DMS153 treated with DMSO at 0.1 percent for 48 hours (cell line): ENCODE data around the gene AUTS2.

ENCODE experiments used
- DNase-seq: peaks from one replicate; lab custom pipeline; 2025; ENCODE audit not compliant: unreplicated experiment; lab: John Stamatoyannopoulos, UW

Gene AUTS2

GRCh38 chr7:69813637-69814240 lies 215.5 kb downstream of the AUTS2 start:
- DNase-seq: no peak

DNA sequence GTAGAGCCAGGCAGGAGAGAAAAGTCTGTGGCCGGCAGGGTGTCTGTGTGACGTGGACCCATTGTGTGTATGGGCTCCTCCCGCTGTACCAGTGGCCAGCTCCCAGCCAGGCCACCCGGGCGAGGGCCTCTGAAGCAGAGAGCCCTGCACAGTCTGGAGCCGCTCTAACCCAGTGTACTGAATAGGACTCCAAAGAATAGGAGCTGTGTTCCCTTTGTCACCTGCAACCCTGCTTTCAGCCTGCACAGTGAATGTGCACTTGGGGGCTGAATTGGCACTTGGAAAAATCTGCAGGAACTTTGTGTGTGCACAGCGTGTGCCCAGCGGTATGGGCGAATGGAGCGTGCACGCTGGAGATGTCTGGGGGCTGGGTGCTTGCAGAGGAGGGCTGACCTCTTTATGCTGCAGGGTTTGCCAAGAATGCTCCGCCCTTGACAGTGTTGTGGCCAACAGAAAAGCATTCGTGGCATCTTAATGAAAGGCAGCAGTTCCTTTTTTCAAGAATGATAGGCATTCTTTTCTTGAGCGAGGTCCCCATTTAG lies 216.2 kb downstream of the AUTS2 start:
- DNase-seq: no peak

DNA sequence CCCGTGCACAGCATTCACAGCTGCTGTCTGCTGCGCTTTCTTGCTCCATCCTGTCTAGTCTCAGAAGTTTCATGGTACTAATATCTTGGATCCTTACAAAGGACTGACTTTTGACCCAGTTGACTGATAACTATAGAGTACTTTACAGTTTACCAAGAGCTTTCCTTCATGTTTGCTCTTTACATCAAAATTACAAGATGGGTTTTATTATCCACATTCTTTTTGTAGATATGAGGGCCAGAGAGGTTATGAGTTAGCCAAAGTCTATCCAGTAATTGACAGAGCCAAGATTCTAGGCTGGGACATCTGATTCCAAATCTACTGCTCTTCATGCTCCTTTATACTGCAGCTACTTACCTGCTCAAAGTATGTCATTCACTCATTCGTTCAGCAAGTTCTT lies 218.2 kb downstream of the AUTS2 start:
- DNase-seq: no peak

DNA sequence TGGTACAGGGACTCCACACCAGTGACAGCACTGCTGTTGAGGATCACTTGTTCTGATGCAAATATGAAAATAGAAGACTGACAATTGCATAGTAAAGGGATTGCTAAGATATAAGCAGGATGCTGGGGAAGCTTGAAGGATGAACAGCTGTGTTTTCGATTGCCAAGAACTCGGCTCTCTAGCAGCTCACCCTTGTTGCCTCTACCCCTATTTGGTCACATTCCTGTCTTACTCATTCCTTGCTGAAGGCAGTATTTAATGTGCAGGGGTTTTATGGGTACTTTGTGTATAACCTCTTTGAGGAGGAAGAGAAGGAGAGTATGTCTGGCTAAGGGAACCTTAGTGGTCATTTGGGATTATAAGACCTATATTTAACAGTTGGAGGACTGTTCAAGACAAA lies 218.8 kb downstream of the AUTS2 start:
- no peak for DNase-seq

- DNase-seq: no peak
Observed at GRCh38 chr7:69817841-69818635, 219.8 kb downstream of the AUTS2 start.

GRCh38 chr7:69818636-69819332 lies 220.5 kb downstream of the AUTS2 start:
- no peak for DNase-seq

GRCh38 chr7:69819333-69819705 lies 221.0 kb downstream of the AUTS2 start:
- DNase-seq: no peak

DNA sequence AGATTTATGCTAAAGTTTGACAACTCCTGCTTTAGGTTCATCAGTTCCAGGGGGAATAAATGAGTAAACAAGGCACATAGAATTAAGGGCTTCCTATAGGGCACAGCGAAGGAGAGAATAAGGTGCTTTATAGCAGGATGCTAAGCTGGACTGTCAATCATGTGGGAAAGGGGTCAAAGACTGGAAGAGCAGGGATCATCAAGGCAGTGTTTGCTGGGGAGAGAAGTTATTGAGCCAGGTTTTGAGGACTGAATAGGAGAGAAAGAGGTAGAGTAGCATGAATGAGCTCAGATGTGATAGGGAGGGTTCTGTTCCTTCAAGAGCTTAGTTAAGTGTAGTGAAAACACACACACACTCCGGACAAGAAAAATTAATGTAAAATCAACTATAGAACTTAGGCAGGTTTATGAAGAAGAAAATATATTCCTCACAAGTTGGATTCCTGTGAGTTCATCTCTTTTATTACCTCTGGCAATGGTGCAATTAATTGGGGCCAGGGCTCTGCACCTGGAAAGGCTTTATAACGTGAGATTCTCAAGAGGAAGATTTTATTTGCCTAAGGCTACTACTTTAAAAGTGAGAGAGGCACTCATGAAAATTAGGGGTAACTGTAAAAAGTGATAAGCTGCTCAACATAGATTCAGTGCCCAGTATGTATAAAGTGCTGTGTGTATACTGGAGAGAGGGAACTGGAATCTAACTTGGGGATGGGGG lies 222.4 kb downstream of the AUTS2 start:
- DNase-seq: no peak

GRCh38 chr7:69822386-69822785 lies 224.1 kb downstream of the AUTS2 start:
- no peak for DNase-seq

- DNase-seq: peak; percentile 80
Observed at GRCh38 chr7:69823151-69823744, 225.0 kb downstream of the AUTS2 start.

- DNase-seq: no peak
Observed at GRCh38 chr7:69825113-69825972, 227.1 kb downstream of the AUTS2 start.

DNA sequence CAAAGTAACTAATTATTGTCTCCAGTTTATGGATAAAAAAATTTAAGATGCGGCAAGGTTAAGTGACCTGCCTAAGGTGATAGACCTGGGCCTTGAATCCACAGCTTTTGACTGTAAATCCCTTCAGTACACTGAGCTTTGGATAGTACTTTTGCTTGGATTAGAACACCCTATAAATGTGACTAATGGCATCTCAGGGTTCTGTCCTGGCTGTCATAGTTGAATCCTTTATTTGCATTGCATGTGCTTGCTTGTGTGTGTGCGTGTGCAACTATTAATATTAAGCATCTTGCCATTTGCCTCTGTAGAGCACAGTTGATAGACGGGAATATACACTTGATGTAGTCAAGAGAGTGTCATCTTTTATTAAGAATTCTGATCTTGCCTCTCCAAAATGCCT lies 228.0 kb downstream of the AUTS2 start:
- DNase-seq: no peak

DNA sequence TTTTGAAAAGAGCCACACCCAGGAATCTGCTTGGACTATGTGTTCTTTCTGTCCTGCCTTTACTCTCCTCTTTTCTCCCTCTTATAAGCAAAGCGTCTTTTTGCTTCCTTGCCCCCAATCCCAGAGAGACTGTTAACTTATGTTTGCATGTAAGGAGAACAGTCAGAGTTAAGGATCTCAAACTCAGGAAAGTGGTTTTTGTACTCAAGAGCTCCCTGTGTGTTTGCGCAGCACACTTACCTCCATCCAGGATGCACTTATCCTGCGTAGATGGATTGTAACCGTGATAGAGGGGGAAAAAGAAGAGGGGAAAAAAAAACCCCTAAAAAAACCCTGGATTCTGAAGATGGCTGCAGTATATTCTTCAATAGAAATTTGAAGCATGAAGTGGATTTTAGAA lies 228.9 kb downstream of the AUTS2 start:
- no peak for DNase-seq

GRCh38 chr7:69827558-69827957 lies 229.3 kb downstream of the AUTS2 start:
- DNase-seq: no peak

- no peak for DNase-seq
Observed at GRCh38 chr7:69832356-69832755, 234.1 kb downstream of the AUTS2 start.

- DNase-seq: peak; percentile 82
Observed at GRCh38 chr7:69833964-69834363, 235.7 kb downstream of the AUTS2 start.

DNA sequence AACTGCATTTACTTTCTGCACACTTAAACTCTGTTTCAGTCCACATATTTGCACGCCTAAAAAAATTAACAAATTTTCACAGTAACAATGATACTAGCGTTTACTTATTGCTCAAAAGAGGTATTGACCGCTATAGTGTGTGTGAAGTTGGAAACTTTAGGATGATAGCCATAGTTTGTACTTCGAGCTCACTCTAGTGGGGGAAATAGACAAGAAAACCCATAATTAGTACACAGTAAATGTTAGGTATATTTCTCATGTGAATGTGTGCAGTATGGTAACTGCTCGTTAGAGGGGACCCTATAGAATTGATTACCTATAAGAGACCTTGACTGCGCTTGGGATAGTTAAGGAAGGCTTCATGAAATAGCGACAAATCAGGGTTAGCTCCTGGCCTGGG lies 238.4 kb downstream of the AUTS2 start:
- DNase-seq: no peak

DNA sequence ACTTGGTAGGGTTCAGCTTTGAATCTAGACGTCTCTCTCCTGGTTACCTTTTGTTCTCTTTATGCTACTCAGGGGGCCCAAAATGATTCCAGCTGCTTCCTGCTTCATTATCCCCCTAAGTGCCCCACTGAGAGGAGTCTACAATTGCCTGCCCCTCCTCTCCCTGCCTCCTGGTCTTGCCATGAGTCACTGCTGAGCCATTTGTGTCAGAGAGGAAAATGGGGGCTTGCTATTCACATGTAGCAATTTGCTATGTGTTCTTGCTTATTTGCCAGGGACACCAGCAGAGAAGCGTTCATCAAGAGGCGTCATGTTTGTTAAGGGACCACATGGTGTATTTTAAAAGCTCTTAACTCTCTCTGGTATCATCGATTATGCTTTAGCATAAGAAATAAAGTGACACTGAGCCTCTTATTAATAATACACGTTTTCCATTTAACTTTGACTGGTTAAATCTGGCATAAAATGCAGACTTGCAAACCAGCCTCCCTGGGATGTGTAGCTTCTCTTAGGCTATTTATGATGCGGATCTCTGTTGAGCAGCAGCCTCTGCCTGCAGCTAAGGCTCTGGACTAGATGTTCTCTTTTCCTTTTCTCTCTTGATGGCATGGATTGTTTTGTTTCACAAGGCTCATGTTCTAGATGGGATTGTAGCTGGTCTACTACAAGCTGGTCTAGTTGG lies 239.3 kb downstream of the AUTS2 start:
- peak; percentile 45 for DNase-seq

GRCh38 chr7:69839782-69840181 lies 241.5 kb downstream of the AUTS2 start:
- DNase-seq: no peak
